ENCODE measurements around the gene HELB.

- TF ChIP-seq GATA2 (IDR thresholded peaks at IDR 0.05; ENCODE audit: low read depth, low read length) (no peak), GATA3 (IDR thresholded peaks at IDR 0.05; ENCODE audit: low read depth, low read length) (no peak)
These were observed 18.7 kb downstream of the HELB start for GRCh38 chr12:66320996-66321395.
